Measurements from ENCODE around the gene HBP1. TPM values are rescaled to one million over a fixed set of nuclear protein-coding genes. Genes with fewer than 3 reads are reported as not detected.

Gene HBP1
- total RNA-seq, 6 experiments from 2014 or later: 22.8 to 34.4 (median 28.5) TPM

DNA sequence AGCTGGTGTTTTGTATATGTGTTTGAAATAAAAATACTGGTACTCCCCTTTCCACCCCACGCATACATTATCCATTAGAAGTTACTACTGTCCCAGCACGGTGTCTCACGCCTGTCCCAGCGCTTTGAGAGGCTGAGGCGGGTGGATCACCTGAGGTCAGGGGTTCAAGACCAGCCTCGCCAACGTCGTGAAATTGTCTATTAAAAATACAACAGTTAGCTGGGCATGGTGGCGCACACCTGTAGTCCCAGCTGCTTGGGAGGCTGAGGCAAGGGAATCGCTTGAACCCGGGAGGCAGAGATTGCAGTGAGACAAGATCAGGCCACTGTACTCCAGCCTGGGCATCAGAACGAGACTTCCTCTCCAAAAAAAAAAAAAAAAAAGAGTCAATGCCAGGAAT is 2.7 kb downstream of the HBP1 start:
- no peak overlapping the region for H3K27ac Mint-ChIP-seq
- no peaks in the 10 kb centered on the region for H3K36me3 Mint-ChIP-seq (ENCODE audit: low read depth)
- DNase-seq: no peak
- H3K4me1 Mint-ChIP-seq (ENCODE audit: low read depth): peaks cover 50% of the 10 kb centered on the region
- TF ChIP-seq, protein P1, sequence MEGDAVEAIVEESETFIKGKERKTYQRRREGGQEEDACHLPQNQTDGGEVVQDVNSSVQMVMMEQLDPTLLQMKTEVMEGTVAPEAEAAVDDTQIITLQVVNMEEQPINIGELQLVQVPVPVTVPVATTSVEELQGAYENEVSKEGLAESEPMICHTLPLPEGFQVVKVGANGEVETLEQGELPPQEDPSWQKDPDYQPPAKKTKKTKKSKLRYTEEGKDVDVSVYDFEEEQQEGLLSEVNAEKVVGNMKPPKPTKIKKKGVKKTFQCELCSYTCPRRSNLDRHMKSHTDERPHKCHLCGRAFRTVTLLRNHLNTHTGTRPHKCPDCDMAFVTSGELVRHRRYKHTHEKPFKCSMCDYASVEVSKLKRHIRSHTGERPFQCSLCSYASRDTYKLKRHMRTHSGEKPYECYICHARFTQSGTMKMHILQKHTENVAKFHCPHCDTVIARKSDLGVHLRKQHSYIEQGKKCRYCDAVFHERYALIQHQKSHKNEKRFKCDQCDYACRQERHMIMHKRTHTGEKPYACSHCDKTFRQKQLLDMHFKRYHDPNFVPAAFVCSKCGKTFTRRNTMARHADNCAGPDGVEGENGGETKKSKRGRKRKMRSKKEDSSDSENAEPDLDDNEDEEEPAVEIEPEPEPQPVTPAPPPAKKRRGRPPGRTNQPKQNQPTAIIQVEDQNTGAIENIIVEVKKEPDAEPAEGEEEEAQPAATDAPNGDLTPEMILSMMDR (IDR thresholded peaks at IDR 0.05): no peak
- H3K4me3 Mint-ChIP-seq: no peak overlapping the region
- H3K27me3 Mint-ChIP-seq (ENCODE audit: insufficient read depth): peaks cover 7% of the 10 kb centered on the region
- H3K9me3 Mint-ChIP-seq: no peaks in the 10 kb centered on the region

DNA sequence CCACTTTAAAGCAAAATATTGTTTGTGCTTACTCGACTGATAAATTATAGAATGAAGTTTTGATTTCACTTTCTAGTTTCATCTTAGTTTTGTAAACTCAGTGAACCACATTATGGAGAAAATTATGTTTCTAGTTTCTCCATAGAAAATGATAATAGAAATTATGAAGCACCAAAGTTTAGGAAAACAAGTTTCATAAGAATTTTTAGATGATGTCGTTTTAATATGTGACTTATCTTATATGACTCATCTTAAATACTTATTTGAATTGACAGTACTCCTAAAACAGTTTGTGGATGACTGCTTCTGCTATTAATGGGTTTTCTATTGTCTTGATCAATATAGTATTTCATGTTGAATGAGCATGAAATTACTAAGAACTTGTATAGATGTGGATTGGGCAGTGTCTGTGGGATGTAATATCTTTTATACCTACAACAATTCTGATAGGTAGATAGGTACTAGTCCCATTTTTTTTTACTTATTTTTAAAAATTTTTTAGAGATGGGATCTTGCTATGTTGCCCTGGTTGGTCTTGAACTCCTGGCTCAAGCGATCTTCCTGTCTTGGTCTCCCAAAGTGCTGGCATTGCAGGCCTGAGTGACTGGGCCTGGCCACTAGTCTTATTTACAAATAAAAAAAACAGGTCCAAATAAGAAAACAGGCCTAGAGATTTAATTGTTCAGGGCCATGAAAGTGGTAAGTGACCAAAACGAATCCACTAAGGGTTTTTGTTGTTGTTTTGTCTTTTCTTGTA is 3.7 kb downstream of the HBP1 start:
- Mint-ChIP-seq H3K9me3 (no peaks in the 10 kb centered on the region), H3K4me1 (ENCODE audit: low read depth) (peaks cover 40% of the 10 kb centered on the region), H3K36me3 (ENCODE audit: low read depth) (no peaks in the 10 kb centered on the region), H3K4me3 (no peak overlapping the region), H3K27me3 (ENCODE audit: insufficient read depth) (peaks cover 7% of the 10 kb centered on the region), H3K27ac (no peak overlapping the region)
- TF ChIP-seq, protein P1 (IDR thresholded peaks at IDR 0.05): no peak
- DNase-seq: no peak

DNA sequence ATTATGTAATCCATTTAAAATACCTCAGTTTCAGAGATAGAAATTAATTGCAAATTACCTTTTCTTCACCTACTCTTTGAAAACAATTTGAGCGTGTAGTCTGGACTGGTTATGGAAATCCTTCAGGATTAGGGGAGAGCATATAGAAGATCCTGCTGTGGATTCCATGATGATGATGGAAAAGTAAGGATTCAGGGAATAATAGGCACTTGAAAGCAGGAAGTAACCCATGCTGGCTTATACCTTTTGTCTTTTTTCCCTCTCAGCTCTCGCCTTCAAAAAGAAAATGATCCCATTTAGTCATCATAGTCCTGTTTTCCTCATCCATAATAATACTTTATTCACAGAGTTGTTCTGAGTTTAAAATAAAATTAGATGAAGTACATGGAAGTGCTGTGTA is 4.4 kb downstream of the HBP1 start:
- TF ChIP-seq, protein P1 (IDR thresholded peaks at IDR 0.05): no peak
- Mint-ChIP-seq H3K27ac (no peak overlapping the region), H3K4me1 (ENCODE audit: low read depth) (peaks cover 33% of the 10 kb centered on the region), H3K9me3 (no peaks in the 10 kb centered on the region), H3K27me3 (ENCODE audit: insufficient read depth) (peaks cover 2% of the 10 kb centered on the region; the same call in 1 of the 2 replicates), H3K36me3 (ENCODE audit: low read depth) (no peaks in the 10 kb centered on the region), H3K4me3 (no peak overlapping the region)
- DNase-seq: no peak

DNA sequence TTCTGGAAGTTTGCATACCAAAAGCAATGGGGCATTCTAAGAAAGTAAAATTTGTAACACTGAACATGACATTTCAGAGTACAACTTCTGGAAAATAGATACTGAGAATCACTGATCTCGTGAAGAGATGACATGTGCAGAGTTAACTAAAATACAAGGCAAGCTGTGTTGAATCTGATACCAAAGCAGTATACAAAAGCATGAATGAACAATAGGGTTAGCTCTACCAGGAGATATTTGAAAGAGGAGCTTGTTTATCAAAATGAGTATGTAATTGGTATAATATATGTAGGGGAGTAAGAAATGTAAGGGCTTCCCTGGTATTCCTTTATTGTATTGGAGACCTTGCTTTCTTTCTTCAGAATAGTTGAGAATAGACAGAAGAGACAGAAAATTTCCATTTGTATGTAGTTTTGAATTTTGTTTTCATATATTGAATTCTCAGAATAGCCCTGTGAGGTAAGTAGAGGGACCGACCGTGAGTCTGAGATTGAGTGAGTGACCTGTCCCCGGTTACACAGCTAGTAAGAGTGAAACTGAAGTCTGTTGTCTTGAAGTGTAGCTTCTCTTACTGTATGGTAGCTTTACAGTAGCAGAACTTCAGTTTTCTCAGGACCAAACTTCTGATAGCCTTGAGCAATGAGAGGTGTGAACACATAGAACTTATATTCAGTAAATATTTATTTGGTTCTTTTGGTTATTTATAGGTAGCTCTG is 5.0 kb downstream of the HBP1 start:
- H3K36me3 Mint-ChIP-seq (ENCODE audit: low read depth): no peaks in the 10 kb centered on the region

DNA sequence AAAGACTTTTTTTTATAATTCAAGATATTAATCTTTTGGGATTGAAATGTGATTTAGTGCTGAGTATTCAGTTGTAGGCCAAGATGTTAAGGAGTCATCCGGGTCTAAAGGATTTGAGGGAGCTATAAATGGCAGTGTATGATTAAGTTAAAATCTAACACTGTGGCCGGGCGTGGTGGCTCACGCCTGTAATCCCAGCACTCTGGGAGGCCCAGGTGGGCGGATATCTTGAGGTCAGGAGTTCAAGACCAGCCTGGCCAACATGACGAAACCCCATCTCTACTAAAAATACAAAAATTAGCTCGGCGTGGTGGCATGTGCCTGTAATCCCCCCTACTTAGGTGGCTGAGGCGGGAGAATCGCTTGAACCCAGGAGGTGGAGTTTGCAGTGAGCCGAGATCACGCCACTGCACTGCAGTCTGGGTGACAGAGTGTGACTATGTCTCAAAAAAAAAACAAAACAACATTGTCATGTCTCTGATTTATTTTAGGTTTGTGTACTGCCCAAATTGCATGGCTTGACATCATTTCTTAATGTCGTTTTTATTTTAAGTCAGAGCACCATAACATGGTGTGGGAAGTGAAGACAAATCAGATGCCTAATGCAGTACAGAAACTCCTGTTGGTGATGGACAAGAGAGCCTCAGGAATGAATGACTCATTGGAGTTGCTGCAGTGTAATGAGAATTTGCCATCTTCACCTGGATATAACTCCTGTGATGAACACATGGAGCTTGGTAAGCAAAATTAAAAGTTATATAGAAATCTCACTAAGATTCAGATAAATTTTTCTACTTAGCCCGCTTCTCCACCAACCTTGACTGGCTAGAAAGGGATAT is 10.7 kb downstream of the HBP1 start:
- Mint-ChIP-seq H3K27me3 (ENCODE audit: insufficient read depth) (no peaks in the 10 kb centered on the region), H3K4me3 (no peak overlapping the region), H3K27ac (no peak overlapping the region), H3K9me3 (no peaks in the 10 kb centered on the region), H3K36me3 (ENCODE audit: low read depth) (peaks cover 10% of the 10 kb centered on the region), H3K4me1 (ENCODE audit: low read depth) (peaks cover 19% of the 10 kb centered on the region)
- no peak for DNase-seq
- TF ChIP-seq, protein P1 (IDR thresholded peaks at IDR 0.05): no peak

More for the DNA sequence above, 5.0 kb downstream of the HBP1 start:
- no peak for DNase-seq
- H3K4me1 Mint-ChIP-seq (ENCODE audit: low read depth): peaks cover 30% of the 10 kb centered on the region
- no peak overlapping the region for H3K27ac Mint-ChIP-seq
- H3K4me3 Mint-ChIP-seq: no peak overlapping the region
- TF ChIP-seq, protein P1 (IDR thresholded peaks at IDR 0.05): no peak
- H3K9me3 Mint-ChIP-seq: no peaks in the 10 kb centered on the region
- H3K27me3 Mint-ChIP-seq (ENCODE audit: insufficient read depth): no peaks in the 10 kb centered on the region; the same call in 1 of the 2 replicates
